Stimulated activated CD4-positive, alpha-beta T cell treated with anti-CD3 and anti-CD28 coated beads, TNF-alpha, amount 100 ng/mL, for 1 hour (primary cell): ENCODE data around the gene ASB3.
A peak's percentile ranks its signal among the peaks of the same experiment; 100 is the strongest.
"Not testable (repeated sequence)": the region's sequence is repeated elsewhere in the genome, so short reads cannot be mapped to it uniquely, and the experiment has no call there.

ENCODE experiments used
- DNase-seq, 3 donors: peaks; one replicate each; pipeline ENCODE4 v3.0.0-alpha.2; 2020; ENCODE audit warnings: low read depth in 3 of 3, low spot score in 1 of 3

The ASB3 gene

GRCh38 chr2:53786705-53787613 is at the start of gene ASB3, which contains the start of gene ERLEC1:
Gene ASB3 (minus strand): TSS chr2:53786953. CDS start chr2:53765572, 21,381 bp downstream.
Gene ERLEC1 (plus strand): TSS chr2:53787044. CDS start chr2:53787211, 167 bp downstream.
- peak; percentile 51 to 67 (median 66) for DNase-seq

- DNase-seq: not testable (repeated sequence)
Observed at GRCh38 chr2:53829980-53830290, 43.2 kb upstream of the ASB3 start.

- DNase-seq: no peak
Observed at GRCh38 chr2:53829273-53829979, 42.7 kb upstream of the ASB3 start.

- no peak for DNase-seq
Observed at GRCh38 chr2:53828331-53828730, 41.6 kb upstream of the ASB3 start.

GRCh38 chr2:53827398-53828175 is 40.8 kb upstream of the ASB3 start:
- DNase-seq: no peak

- no peak for DNase-seq
Observed at GRCh38 chr2:53826587-53827397, 40.0 kb upstream of the ASB3 start.

GRCh38 chr2:53826030-53826410 is 39.3 kb upstream of the ASB3 start:
- DNase-seq: no peak

GRCh38 chr2:53823639-53824038 is 36.9 kb upstream of the ASB3 start:
- DNase-seq: not testable (repeated sequence)

- no peak for DNase-seq
Observed at GRCh38 chr2:53821810-53822209, 35.1 kb upstream of the ASB3 start.

- no peak for DNase-seq
Observed at GRCh38 chr2:53820711-53821110, 34.0 kb upstream of the ASB3 start.

- DNase-seq: no peak
Observed at GRCh38 chr2:53820048-53820447, 33.3 kb upstream of the ASB3 start.

GRCh38 chr2:53819634-53820033 is 32.9 kb upstream of the ASB3 start:
- DNase-seq: no peak

- DNase-seq: no peak
Observed at GRCh38 chr2:53818854-53819435, 32.2 kb upstream of the ASB3 start.

- DNase-seq: no peak
Observed at GRCh38 chr2:53813151-53813550, 26.4 kb upstream of the ASB3 start.

- no peak for DNase-seq
Observed at GRCh38 chr2:53811601-53812000, 24.8 kb upstream of the ASB3 start.

- DNase-seq: no peak
Observed at GRCh38 chr2:53802617-53803151, 15.9 kb upstream of the ASB3 start.

- no peak for DNase-seq
Observed at GRCh38 chr2:53801547-53801946, 14.8 kb upstream of the ASB3 start.

GRCh38 chr2:53793821-53794220 is 7.1 kb upstream of the ASB3 start:
- DNase-seq: no peak

GRCh38 chr2:53793261-53793660 is 6.5 kb upstream of the ASB3 start:
- no peak for DNase-seq
